Endothelial cell of umbilical vein (primary cell): ENCODE results near the gene TMTC4. TPM values are rescaled to one million over a fixed set of nuclear protein-coding genes. Genes with fewer than 3 reads are reported as not detected.

Experiments used
- BruUV-seq: library from RNA; stranded (reverse); fragments of 400-500 nt; replicated peaks from 2 replicates; lab custom pipeline; 2021; lab: Mats Ljungman, UMichigan
- CTCF ChIA-PET: fragments of 300-600, 350-600 bp; sonication (Branson Sonifier 250); formaldehyde crosslinking; loops from one replicate; lab custom pipeline; 2021; ENCODE audit warnings: antibody characterized with exemption, inconsistent platforms; lab: Charles Lee
- POLR2A ChIA-PET: fragments of 300-600, 350-600 bp; sonication (Branson Sonifier 250); formaldehyde crosslinking; loops from one replicate; lab custom pipeline; 2021; ENCODE audit warnings: antibody characterized with exemption, inconsistent platforms; lab: Charles Lee
- DNase-seq: peaks from one replicate; pipeline ENCODE4 v3.0.0-alpha.2; 2011; ENCODE audit warnings: low read depth, low spot score
- FAIRE-seq: peaks from 2 replicates; lab custom pipeline; 2011; peaks lifted over from hg19 to GRCh38; lab: Jason Lieb, UNC
- H2AFZ ChIP-seq: 2 replicates; pipeline ENCODE4 v1.6.0; 2012; ENCODE audit warnings: low read depth, low read length, control low read depth, inconsistent platforms
- H3K27ac ChIP-seq: 2 replicates; pipeline ENCODE4 v1.5.1; 2011; ENCODE audit warnings: low read depth, mild to moderate bottlenecking, control low read depth, low read length, moderate library complexity; ENCODE audit not compliant: insufficient read depth
- H3K27me3 ChIP-seq, 2 experiments: 2 replicates each; pipeline versions ENCODE4 v1.6.0 to v1.6.1; 2011; ENCODE audit warnings: low read length in 2 of 2, mixed read lengths in 1 of 2; ENCODE audit not compliant: control insufficient read depth in 2 of 2, insufficient read depth in 2 of 2
- H3K36me3 ChIP-seq, 2 experiments: 2 replicates in 1 of 2; 3 replicates in 1 of 2; pipeline ENCODE4 v1.5.1; 2011; ENCODE audit warnings: low read length in 2 of 2, mild to moderate bottlenecking in 1 of 2, moderate library complexity in 1 of 2; ENCODE audit not compliant: control insufficient read depth in 2 of 2, insufficient read depth in 2 of 2; ENCODE audit errors: extremely low read depth in 1 of 2
- H3K4me1 ChIP-seq: 3 replicates; pipeline ENCODE4 v1.5.1; 2011; ENCODE audit warnings: mild to moderate bottlenecking, low read length; ENCODE audit not compliant: control insufficient read depth, insufficient read depth; ENCODE audit errors: extremely low read depth
- H3K4me2 ChIP-seq: 2 replicates; pipeline ENCODE4 v1.6.1; 2011; ENCODE audit warnings: low read length, control low read depth, mixed read lengths; ENCODE audit not compliant: insufficient read depth
- H3K4me3 ChIP-seq, 3 experiments: fragments of 200-600 bp in 1 of 3; sonication (generic), shearing (Covaris generic) in 1 of 3; replicated peaks in 1 of 3; 2 replicates each; pipeline ENCODE4 v1.5.1; 2011 to 2016; ENCODE audit warnings: control low read depth in 3 of 3, low read length in 3 of 3, mild to moderate bottlenecking in 2 of 3, inconsistent platforms in 1 of 3, low read depth in 1 of 3, moderate library complexity in 1 of 3; ENCODE audit not compliant: insufficient read depth in 1 of 3
- H3K79me2 ChIP-seq: 2 replicates; pipeline ENCODE4 v1.6.0; 2012; ENCODE audit warnings: low read length, inconsistent platforms; ENCODE audit not compliant: control insufficient read depth, insufficient read depth
- H3K9ac ChIP-seq: replicated peaks from 2 replicates; pipeline ENCODE3; 2011; ENCODE audit warnings: low read length, control low read depth; ENCODE audit not compliant: insufficient read depth; ENCODE audit errors: extremely low read depth
- H3K9me1 ChIP-seq: replicated peaks from 3 replicates; pipeline ENCODE4 v1.6.0; 2011; ENCODE audit warnings: mild to moderate bottlenecking, low read length; ENCODE audit not compliant: control insufficient read depth, insufficient read depth; ENCODE audit errors: extremely low read depth
- H3K9me3 ChIP-seq: replicated peaks from 2 replicates; pipeline ENCODE4 v1.5.1; 2012; ENCODE audit warnings: low read length, inconsistent platforms; ENCODE audit not compliant: control insufficient read depth, insufficient read depth
- H4K20me1 ChIP-seq: replicated peaks from 2 replicates; pipeline ENCODE3; 2011; ENCODE audit warnings: mild to moderate bottlenecking, low read length; ENCODE audit not compliant: control insufficient read depth, insufficient read depth; ENCODE audit errors: extremely low read depth
- CTCF ChIP-seq, 2 donors: IDR thresholded peaks; 1 replicate in 1 of 2; 2 replicates in 1 of 2; pipeline ENCODE4 v1.5.1; 2011; ENCODE audit warnings: low read length in 2 of 2, mild to moderate bottlenecking in 2 of 2, moderate library complexity in 2 of 2, control low read depth in 1 of 2, inconsistent platforms in 1 of 2, low read depth in 1 of 2; ENCODE audit not compliant: insufficient read depth in 1 of 2; ENCODE audit errors: extremely low read depth in 1 of 2
- GATA2 ChIP-seq: IDR thresholded peaks from 2 replicates; pipeline ENCODE4 v1.7.0; 2011; ENCODE audit warnings: low read depth, mild to moderate bottlenecking, moderate library complexity, mixed read lengths, low read length; ENCODE audit not compliant: insufficient read length, insufficient read depth
- dilution Hi-C: fragments of 300-500 bp; cut with MboI; formaldehyde crosslinking; loops from one replicate; pipeline ENCODE4 v1.15.0; 2019; ENCODE audit warnings: low sequenced_read_pairs; ENCODE audit not compliant: extremely low pct_ligation_motif_present
- intact Hi-C: fragments of 100-400 bp; cut with micrococcal nuclease; formaldehyde crosslinking; loops from one replicate; pipeline ENCODE4 v1.10.0; 2022
- polyA plus RNA-seq, 4 experiments: library from polyadenylated mRNA; depleted of rRNA in 3 of 4; stranded (reverse) in 3 of 4; unstranded in 1 of 4; fragments of >200 nt; gene quantifications; 2 replicates each; pipeline versions ENCODE4 v1.2.1 to v1.2.3, GENCODE V29; 2011 to 2012; ENCODE audit warnings: missing spikeins in 1 of 4
- total RNA-seq: library from RNA; stranded (reverse); gene quantifications from 2 replicates; pipeline ENCODE4 v1.2.3, GENCODE V29; 2021

TMTC4 gene
- total and polyA plus RNA-seq, 2 donors (not counting 3 experiments of a cell fraction or from before 2014, with no cell fraction given): 24.6 to 31.9 TPM

GRCh38 chr13:100646030-100646673, 28.4 kb downstream of the TMTC4 start:
- FAIRE-seq: peak; percentile 70
- CTCF ChIA-PET: interaction anchor here (1.4 kb wide), 1 partner anchor 482 kb away, joined by 4 read pairs; no protein-coding TSS in a partner anchor

More at GRCh38 chr13:100646030-100646673, 28.4 kb downstream of the TMTC4 start:
- no TSS peak for BruUV-seq
- no peak overlapping the region for H3K4me2 ChIP-seq
- H3K9me3 ChIP-seq: no peaks in the 10 kb centered on the region
- no peak overlapping the region for H3K4me3 ChIP-seq
- POLR2A ChIA-PET: interaction anchor here (0.6 kb wide), 1 partner anchor 33 kb away, joined by 3 read pairs; no protein-coding TSS in a partner anchor
- H2AFZ ChIP-seq: no peak overlapping the region
- dilution Hi-C loops (no loop called here), intact Hi-C loops (loop anchor here (1.0 kb wide), 3 partner anchors 27 to 481 kb away; no protein-coding TSS in a partner anchor)
- no peak overlapping the region for H3K27ac ChIP-seq
- H3K4me1 ChIP-seq: no peaks in the 10 kb centered on the region
- DNase-seq: peak; percentile 34
- no peaks in the 10 kb centered on the region for H3K27me3 ChIP-seq
- H3K9me1 ChIP-seq: no peaks in the 10 kb centered on the region
- H3K79me2 ChIP-seq: no peaks in the 10 kb centered on the region
- no peak overlapping the region for H3K9ac ChIP-seq
- H3K36me3 ChIP-seq: peaks cover 0 to 8% of the 10 kb centered on the region in 2 experiments
- TF ChIP-seq CTCF (IDR thresholded peaks at IDR 0.05; ENCODE audit: extremely low read depth in 1 of 2, insufficient read depth in 1 of 2, low read depth in 1 of 2, low read length in 2 of 2) (peak; percentile 56 to 57), GATA2 (no peak)
- no peaks in the 10 kb centered on the region for H4K20me1 ChIP-seq
